SK-N-SH (cell line): Measurements from ENCODE around the gene SRMS. TPM values are rescaled to one million over a fixed set of nuclear protein-coding genes. Genes with fewer than 3 reads are reported as not detected.

ENCODE experiments used
- CTCF ChIA-PET: fragments of 300-600, 350-600 bp; formaldehyde crosslinking; extraction: SDS; loops from one replicate; lab custom pipeline; 2021; lab: Yijun Ruan, JAX
- POLR2A ChIA-PET: fragments of 350-600 bp; sonication (Branson Sonifier 250); formaldehyde crosslinking; extraction: SDS; loops from one replicate; lab custom pipeline; 2020; ENCODE audit warnings: antibody characterized with exemption, inconsistent platforms; lab: Yijun Ruan, JAX
- DNase-seq: peaks from one replicate; pipeline ENCODE4 v3.0.0; 2012
- H2AFZ ChIP-seq: fragments of 200-600 bp; sonication (generic); 2 replicates; pipeline ENCODE4 v1.8.1; 2016; ENCODE audit warnings: antibody characterized with exemption, mild to moderate bottlenecking, low read depth
- H3F3A ChIP-seq: fragments of 200-600 bp; sonication (generic); replicated peaks from 2 replicates; pipeline ENCODE3; 2016; ENCODE audit warnings: antibody characterized with exemption, mild to moderate bottlenecking; ENCODE audit not compliant: insufficient read depth
- H3K27ac ChIP-seq, 2 experiments: fragments of 200-500 bp in 1 of 2; fragments of 200-600 bp in 1 of 2; sonication (Bioruptor generic) in 1 of 2; sonication (generic), shearing (Covaris generic) in 1 of 2; 2 replicates each; pipeline versions ENCODE4 v1.5.1 to v1.6.1; 2014 to 2016; ENCODE audit warnings: low read depth in 2 of 2, inconsistent platforms in 1 of 2, low read length in 1 of 2, mild to moderate bottlenecking in 1 of 2, mixed read lengths in 1 of 2
- H3K27me3 ChIP-seq: fragments of 200-600 bp; sonication (generic), shearing (Covaris generic); 2 replicates; pipeline ENCODE4 v1.6.1; 2016; ENCODE audit warnings: mixed run types; ENCODE audit not compliant: insufficient read depth
- H3K36me3 ChIP-seq, 2 experiments: fragments of 200-500 bp in 1 of 2; fragments of 200-600 bp in 1 of 2; sonication (Bioruptor generic) in 1 of 2; sonication (generic) in 1 of 2; replicated peaks in 1 of 2; 2 replicates each; pipeline versions ENCODE3 to v1.5.1; 2014 to 2016; ENCODE audit warnings: low read length in 1 of 2, mild to moderate bottlenecking in 1 of 2; ENCODE audit not compliant: insufficient read depth in 2 of 2, control insufficient read depth in 1 of 2
- H3K4me1 ChIP-seq, 2 experiments: fragments of 200-500 bp in 1 of 2; fragments of 200-600 bp in 1 of 2; sonication (Bioruptor generic) in 1 of 2; sonication (generic), shearing (Covaris generic) in 1 of 2; 2 replicates each; pipeline versions ENCODE4 v1.5.1 to v1.6.1; 2014 to 2016; ENCODE audit warnings: low read depth in 1 of 2, low read length in 1 of 2, mixed run types in 1 of 2; ENCODE audit not compliant: insufficient read depth in 2 of 2, control insufficient read depth in 1 of 2
- H3K4me2 ChIP-seq: fragments of 200-600 bp; sonication (generic), shearing (Covaris generic); 2 replicates; pipeline ENCODE4 v1.6.1; 2017; ENCODE audit warnings: mixed run types
- H3K4me3 ChIP-seq, 2 experiments: fragments of 200-500 bp in 1 of 2; fragments of 200-600 bp in 1 of 2; sonication (Bioruptor generic) in 1 of 2; sonication (generic), shearing (Covaris generic) in 1 of 2; 2 replicates each; pipeline versions ENCODE4 v1.5.1 to v1.8.1; 2014 to 2016; ENCODE audit warnings: low read depth in 2 of 2, inconsistent platforms in 1 of 2, low read length in 1 of 2, mild to moderate bottlenecking in 1 of 2, mixed read lengths in 1 of 2, moderate library complexity in 1 of 2
- H3K79me2 ChIP-seq: fragments of 200-600 bp; sonication (generic); 2 replicates; pipeline ENCODE4 v1.8.1; 2017; ENCODE audit warnings: mild to moderate bottlenecking; ENCODE audit not compliant: insufficient read depth
- H3K9ac ChIP-seq: fragments of 200-600 bp; sonication (generic); 2 replicates; pipeline ENCODE4 v1.6.1; 2017; ENCODE audit warnings: mixed run types
- H3K9me2 ChIP-seq: fragments of 200-600 bp; sonication (generic); 2 replicates; pipeline ENCODE4 v1.6.1; 2017; ENCODE audit warnings: mixed run types
- H3K9me3 ChIP-seq: fragments of 200-600 bp; sonication (generic); 2 replicates; pipeline ENCODE4 v1.6.1; 2017; ENCODE audit warnings: mixed run types, mild to moderate bottlenecking, moderate library complexity
- H4K20me1 ChIP-seq: fragments of 200-600 bp; sonication (generic); 2 replicates; pipeline ENCODE4 v1.6.1; 2017; ENCODE audit warnings: mild to moderate bottlenecking, mixed run types; ENCODE audit not compliant: insufficient read depth
- CHD2 ChIP-seq: fragments of 150-350 bp; IDR thresholded peaks from 2 replicates; pipeline ENCODE4 v1.6.1; 2018; ENCODE audit warnings: low read length; ENCODE audit not compliant: partially characterized antibody
- ELF1 ChIP-seq: IDR thresholded peaks from 2 replicates; pipeline ENCODE4 v1.4.0; 2012
- EP300 ChIP-seq, 2 experiments: IDR thresholded peaks; 2 replicates each; pipeline versions ENCODE4 v1.4.0 to v1.6.1; 2012; ENCODE audit warnings: borderline replicate concordance in 1 of 2, low read depth in 1 of 2, low read length in 1 of 2
- EZH2phosphoT487 ChIP-seq: fragments of 200-600 bp; sonication (generic); IDR thresholded peaks from 2 replicates; pipeline ENCODE4 v1.6.1; 2017; ENCODE audit warnings: low read depth, mixed run types, mild to moderate bottlenecking, antibody characterized with exemption, moderate library complexity, borderline replicate concordance
- FOXM1 ChIP-seq: IDR thresholded peaks from 2 replicates; pipeline ENCODE4 v1.4.0; 2012; ENCODE audit warnings: low read depth, mild to moderate bottlenecking
- GABPA ChIP-seq: IDR thresholded peaks from 2 replicates; pipeline ENCODE4 v1.4.0; 2012; ENCODE audit warnings: low read depth, mild to moderate bottlenecking
- JUND ChIP-seq: IDR thresholded peaks from 2 replicates; pipeline ENCODE4 v1.4.0; 2012
- MEF2A ChIP-seq: IDR thresholded peaks from 2 replicates; pipeline ENCODE4 v1.4.0; 2012; ENCODE audit warnings: low read depth, borderline replicate concordance
- MXI1 ChIP-seq: IDR thresholded peaks from 2 replicates; pipeline ENCODE4 v1.6.1; 2012; ENCODE audit warnings: mild to moderate bottlenecking, low read depth, low read length, improper control_type of control experiment
- NFIC ChIP-seq: IDR thresholded peaks from 2 replicates; pipeline ENCODE4 v1.4.0; 2012; ENCODE audit warnings: borderline replicate concordance
- RAD21 ChIP-seq: IDR thresholded peaks from 2 replicates; pipeline ENCODE4 v1.6.1; 2012; ENCODE audit warnings: mild to moderate bottlenecking, low read length
- RFX5 ChIP-seq: IDR thresholded peaks from 2 replicates; pipeline ENCODE4 v1.6.1; 2012; ENCODE audit warnings: mild to moderate bottlenecking, improper control_type of control experiment, low read length
- SIN3A ChIP-seq: IDR thresholded peaks from 2 replicates; pipeline ENCODE4 v1.6.1; 2012; ENCODE audit warnings: low read depth, mild to moderate bottlenecking, low read length, moderate library complexity, borderline replicate concordance
- TAF1 ChIP-seq: IDR thresholded peaks from 2 replicates; pipeline ENCODE4 v1.6.1; 2012; ENCODE audit warnings: low read depth, mild to moderate bottlenecking, low read length, moderate library complexity, borderline replicate concordance
- TEAD4 ChIP-seq: IDR thresholded peaks from 2 replicates; pipeline ENCODE4 v1.4.0; 2012; ENCODE audit warnings: mild to moderate bottlenecking, borderline replicate concordance; ENCODE audit not compliant: insufficient read depth
- WGBS: methylation state at CpG from one replicate; pipeline ENCODE4 v1.1.6; 2017; ENCODE audit warnings: low lambda C conversion rate; 5-methylcytosine and 5-hydroxymethylcytosine counted together
- polyA plus RNA-seq, 3 experiments: library from polyadenylated mRNA; depleted of rRNA; stranded (reverse); fragments of >200 nt; gene quantifications; 2 replicates each; pipeline ENCODE4 v1.2.3, GENCODE V29; 2012
- TF ChIP-seq, protein P1 (sequence below): IDR thresholded peaks from 2 replicates; pipeline ENCODE4 v1.6.1; 2012; ENCODE audit warnings: mild to moderate bottlenecking, low read depth, low read length, moderate library complexity
- TF ChIP-seq, protein P2 (sequence below): fragments of 200-600 bp; sonication (generic); IDR thresholded peaks from 2 replicates; pipeline ENCODE4 v1.6.1; 2017; ENCODE audit warnings: antibody characterized with exemption, mild to moderate bottlenecking, moderate library complexity
- TF ChIP-seq, protein P3 (sequence below): IDR thresholded peaks from 2 replicates; pipeline ENCODE4 v1.4.0; 2012; ENCODE audit warnings: low read depth
- TF ChIP-seq, protein P4 (sequence below): fragments of 150-350 bp; IDR thresholded peaks from 2 replicates; pipeline ENCODE4 v1.6.1; 2017; ENCODE audit warnings: antibody characterized with exemption, low read length, low read depth, borderline replicate concordance
- TF ChIP-seq, protein P5 (sequence below): fragments of 150-350 bp; IDR thresholded peaks from 2 replicates; pipeline ENCODE4 v1.6.1; 2016; ENCODE audit warnings: mild to moderate bottlenecking, low read depth, low read length

The SRMS gene
- polyA plus RNA-seq, 1 of the 3 experiments (the other 2 are of a cell fraction), result not detected

DNA sequence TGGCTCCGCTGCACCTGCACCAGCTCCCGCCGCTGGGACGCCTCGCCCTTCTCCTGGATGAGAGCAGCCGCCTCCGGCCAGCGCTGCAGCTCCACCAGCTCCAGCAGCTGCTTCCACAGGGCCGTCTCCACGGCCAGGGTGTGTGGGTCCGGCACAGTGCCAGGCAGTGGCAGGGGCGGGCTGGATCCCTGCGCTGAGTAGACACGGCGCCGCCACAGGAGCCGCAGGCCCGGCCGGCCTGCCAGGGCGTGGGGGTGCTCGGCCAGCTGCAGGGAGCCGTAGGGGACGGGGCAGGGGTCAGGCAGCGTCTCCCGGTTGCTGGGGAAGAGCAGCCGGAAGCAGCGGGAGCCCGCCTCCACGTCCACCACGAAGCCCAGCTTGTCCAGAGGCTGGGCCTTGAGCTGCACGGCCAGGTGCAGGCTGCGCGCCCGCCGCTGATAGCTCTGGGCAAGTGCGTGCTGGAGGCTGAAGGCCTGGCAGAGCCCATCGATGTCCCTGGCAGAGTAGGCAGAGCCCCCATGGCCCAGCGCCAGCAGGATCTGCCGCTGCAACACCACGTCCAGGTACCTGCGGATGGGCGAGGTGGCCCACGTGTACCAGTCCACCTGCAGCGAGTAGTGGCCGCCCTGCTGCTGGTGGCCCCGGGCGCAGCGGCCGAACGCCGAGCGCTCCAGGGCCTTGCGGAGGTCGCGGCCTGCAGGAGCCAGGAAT is 15.8 kb upstream of the SRMS start:
- no peaks in the 10 kb centered on the region for H3K9me3 ChIP-seq
- WGBS, result 92% methylated on average over 2 of the region's 55 CpGs
- CTCF ChIA-PET, result interaction anchor here (1.1 to 2.5 kb wide), 2 partner anchors 25 to 42 kb away, joined by 3 to 10 read pairs; partner anchors contain the start of genes PPDPF and PTK6
- H3K27ac ChIP-seq, result no peak overlapping the region
- H3K27me3 ChIP-seq, result no peaks in the 10 kb centered on the region
- no peaks in the 10 kb centered on the region for H3K79me2 ChIP-seq
- no peaks in the 10 kb centered on the region for H3F3A ChIP-seq
- H3K36me3 ChIP-seq, result peaks cover 0 to 35% of the 10 kb centered on the region in 2 experiments
- no peak overlapping the region for H3K4me3 ChIP-seq
- H2AFZ ChIP-seq, result no peak overlapping the region
- no peaks in the 10 kb centered on the region for H4K20me1 ChIP-seq
- TF ChIP-seq EZH2phosphoT487 (no peak), FOXM1 (no peak), MEF2A (no peak), RFX5 (no peak), TEAD4 (no peak), CHD2 (no peak), JUND (no peak), NFIC (no peak), ELF1 (no peak), GABPA (no peak), TAF1 (no peak), SIN3A (no peak), RAD21 (no peak), EP300 (IDR thresholded peaks at IDR 0.05; ENCODE audit: borderline replicate concordance in 1 of 2, low read depth in 1 of 2, low read length in 1 of 2) (no peak), MXI1 (no peak)
- TF ChIP-seq, protein P1, sequence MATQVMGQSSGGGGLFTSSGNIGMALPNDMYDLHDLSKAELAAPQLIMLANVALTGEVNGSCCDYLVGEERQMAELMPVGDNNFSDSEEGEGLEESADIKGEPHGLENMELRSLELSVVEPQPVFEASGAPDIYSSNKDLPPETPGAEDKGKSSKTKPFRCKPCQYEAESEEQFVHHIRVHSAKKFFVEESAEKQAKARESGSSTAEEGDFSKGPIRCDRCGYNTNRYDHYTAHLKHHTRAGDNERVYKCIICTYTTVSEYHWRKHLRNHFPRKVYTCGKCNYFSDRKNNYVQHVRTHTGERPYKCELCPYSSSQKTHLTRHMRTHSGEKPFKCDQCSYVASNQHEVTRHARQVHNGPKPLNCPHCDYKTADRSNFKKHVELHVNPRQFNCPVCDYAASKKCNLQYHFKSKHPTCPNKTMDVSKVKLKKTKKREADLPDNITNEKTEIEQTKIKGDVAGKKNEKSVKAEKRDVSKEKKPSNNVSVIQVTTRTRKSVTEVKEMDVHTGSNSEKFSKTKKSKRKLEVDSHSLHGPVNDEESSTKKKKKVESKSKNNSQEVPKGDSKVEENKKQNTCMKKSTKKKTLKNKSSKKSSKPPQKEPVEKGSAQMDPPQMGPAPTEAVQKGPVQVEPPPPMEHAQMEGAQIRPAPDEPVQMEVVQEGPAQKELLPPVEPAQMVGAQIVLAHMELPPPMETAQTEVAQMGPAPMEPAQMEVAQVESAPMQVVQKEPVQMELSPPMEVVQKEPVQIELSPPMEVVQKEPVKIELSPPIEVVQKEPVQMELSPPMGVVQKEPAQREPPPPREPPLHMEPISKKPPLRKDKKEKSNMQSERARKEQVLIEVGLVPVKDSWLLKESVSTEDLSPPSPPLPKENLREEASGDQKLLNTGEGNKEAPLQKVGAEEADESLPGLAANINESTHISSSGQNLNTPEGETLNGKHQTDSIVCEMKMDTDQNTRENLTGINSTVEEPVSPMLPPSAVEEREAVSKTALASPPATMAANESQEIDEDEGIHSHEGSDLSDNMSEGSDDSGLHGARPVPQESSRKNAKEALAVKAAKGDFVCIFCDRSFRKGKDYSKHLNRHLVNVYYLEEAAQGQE, result no peak
- TF ChIP-seq, protein P2, sequence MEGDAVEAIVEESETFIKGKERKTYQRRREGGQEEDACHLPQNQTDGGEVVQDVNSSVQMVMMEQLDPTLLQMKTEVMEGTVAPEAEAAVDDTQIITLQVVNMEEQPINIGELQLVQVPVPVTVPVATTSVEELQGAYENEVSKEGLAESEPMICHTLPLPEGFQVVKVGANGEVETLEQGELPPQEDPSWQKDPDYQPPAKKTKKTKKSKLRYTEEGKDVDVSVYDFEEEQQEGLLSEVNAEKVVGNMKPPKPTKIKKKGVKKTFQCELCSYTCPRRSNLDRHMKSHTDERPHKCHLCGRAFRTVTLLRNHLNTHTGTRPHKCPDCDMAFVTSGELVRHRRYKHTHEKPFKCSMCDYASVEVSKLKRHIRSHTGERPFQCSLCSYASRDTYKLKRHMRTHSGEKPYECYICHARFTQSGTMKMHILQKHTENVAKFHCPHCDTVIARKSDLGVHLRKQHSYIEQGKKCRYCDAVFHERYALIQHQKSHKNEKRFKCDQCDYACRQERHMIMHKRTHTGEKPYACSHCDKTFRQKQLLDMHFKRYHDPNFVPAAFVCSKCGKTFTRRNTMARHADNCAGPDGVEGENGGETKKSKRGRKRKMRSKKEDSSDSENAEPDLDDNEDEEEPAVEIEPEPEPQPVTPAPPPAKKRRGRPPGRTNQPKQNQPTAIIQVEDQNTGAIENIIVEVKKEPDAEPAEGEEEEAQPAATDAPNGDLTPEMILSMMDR, result no peak
- TF ChIP-seq, protein P3, sequence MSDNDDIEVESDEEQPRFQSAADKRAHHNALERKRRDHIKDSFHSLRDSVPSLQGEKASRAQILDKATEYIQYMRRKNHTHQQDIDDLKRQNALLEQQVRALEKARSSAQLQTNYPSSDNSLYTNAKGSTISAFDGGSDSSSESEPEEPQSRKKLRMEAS, result no peak
- TF ChIP-seq, protein P4, sequence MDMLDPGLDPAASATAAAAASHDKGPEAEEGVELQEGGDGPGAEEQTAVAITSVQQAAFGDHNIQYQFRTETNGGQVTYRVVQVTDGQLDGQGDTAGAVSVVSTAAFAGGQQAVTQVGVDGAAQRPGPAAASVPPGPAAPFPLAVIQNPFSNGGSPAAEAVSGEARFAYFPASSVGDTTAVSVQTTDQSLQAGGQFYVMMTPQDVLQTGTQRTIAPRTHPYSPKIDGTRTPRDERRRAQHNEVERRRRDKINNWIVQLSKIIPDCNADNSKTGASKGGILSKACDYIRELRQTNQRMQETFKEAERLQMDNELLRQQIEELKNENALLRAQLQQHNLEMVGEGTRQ, result no peak
- TF ChIP-seq, protein P5, sequence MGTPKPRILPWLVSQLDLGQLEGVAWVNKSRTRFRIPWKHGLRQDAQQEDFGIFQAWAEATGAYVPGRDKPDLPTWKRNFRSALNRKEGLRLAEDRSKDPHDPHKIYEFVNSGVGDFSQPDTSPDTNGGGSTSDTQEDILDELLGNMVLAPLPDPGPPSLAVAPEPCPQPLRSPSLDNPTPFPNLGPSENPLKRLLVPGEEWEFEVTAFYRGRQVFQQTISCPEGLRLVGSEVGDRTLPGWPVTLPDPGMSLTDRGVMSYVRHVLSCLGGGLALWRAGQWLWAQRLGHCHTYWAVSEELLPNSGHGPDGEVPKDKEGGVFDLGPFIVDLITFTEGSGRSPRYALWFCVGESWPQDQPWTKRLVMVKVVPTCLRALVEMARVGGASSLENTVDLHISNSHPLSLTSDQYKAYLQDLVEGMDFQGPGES, result no peak
- DNase-seq, result no peak
- POLR2A ChIA-PET, result no interaction called here
- no peaks in the 10 kb centered on the region for H3K4me1 ChIP-seq
- no peaks in the 10 kb centered on the region for H3K9me2 ChIP-seq
- no peak overlapping the region for H3K4me2 ChIP-seq
- H3K9ac ChIP-seq, result no peak overlapping the region
